ENCODE data around the gene NCAM2.

NCAM2 gene

DNA sequence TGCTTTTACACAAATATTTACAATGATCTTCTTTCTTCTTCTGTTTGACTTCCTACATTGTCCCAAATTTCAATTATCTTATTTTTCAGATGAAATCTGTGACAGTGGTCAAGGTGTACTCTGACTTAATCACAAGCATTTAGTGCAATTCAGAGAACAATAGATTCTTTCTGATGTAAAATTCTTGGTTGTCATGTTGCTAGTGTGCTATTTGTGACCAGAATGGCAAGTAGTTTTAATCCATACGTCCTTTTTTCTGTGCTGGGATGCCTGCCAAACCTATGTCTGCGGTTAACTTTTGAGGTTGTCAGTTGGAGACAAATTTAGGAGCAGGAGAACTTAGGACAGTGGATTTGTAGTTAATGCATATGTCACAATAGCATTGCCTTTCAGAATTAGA lies 31.0 kb downstream of the NCAM2 start:
- DNase-seq: no peak

- DNase-seq: no peak
Observed at GRCh38 chr21:21030311-21030710, 32.1 kb downstream of the NCAM2 start.

DNA sequence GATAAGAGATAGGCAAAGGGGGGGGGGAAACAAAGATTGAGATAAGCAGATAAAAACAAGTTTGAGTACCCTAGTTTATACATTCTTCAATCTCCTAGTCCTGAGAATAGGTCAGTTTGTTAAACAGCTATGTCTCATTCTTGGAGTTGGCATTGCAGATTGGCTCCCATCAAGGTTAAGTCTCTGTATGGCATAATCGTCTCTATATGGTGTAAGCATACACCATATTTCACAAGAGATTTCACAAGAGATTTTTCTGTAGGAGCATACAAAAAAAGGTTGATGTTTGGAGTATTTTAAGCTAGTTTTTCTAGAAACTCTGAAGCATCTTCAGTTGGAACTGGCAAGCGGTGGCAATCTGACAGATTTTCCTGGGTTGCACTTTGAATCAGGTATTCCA lies 35.8 kb downstream of the NCAM2 start:
- DNase-seq: no peak

DNA sequence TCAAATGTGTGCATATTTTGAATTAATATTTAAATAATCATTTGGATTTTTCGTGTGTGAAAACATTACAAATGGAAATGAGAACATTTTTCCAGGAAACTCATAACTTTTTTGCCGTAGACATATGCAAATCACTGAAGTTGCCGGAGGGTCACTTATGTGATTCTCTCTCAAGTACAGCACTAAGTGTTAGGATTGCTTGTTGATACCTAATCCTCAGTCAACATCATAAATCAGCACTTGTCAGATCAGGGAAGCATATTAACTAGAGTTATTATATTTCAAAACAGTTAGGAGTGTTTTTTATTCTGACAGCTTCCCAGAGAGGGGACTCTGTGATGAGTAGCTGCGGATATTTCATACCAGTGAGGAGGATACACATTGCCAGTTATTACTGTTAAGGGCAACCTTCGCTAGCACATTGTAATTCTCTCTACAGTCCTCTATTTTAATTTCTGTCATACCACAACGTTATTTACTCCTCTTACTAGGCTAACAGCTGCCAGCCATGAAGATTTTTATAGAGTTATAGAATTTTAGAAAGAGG lies 41.5 kb downstream of the NCAM2 start:
- no peak for DNase-seq

DNA sequence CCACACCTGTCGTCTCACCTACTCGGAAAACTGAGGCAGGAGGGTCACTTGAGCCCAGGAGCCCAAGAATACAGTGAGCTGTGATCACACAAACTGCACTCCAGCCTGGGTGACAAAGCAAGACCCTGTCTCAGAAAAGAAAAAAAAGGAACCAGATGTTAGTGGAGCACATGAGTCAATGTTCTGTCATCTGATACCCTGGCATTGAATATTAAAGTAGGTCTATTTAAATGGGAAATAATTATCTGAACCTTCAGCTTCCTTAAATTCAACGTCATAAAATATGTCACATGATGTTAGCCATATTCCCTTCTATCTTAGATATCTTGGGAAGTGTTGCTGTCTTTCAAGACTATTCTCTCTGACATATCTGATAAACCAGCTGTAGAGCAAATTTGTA lies 47.3 kb downstream of the NCAM2 start:
- no peak for DNase-seq

DNA sequence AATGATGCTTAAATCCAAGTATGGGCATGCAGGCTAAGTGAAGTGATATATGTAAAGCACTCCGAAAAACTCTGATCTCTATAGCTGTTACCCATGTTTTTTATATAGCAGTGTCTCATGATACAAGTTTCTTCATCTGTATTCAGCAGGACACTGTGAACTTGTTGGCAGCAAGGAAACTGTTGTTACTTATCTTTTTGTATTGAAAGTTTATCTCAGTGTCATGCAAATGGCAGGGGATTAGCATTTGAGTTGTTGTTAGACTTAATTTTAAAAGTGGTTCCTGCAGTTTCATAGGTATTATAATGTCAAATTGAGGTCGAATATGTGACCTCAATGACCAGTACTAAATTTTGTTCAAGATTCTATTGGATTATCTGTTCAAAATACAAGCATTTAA lies 47.9 kb downstream of the NCAM2 start:
- DNase-seq: no peak

DNA sequence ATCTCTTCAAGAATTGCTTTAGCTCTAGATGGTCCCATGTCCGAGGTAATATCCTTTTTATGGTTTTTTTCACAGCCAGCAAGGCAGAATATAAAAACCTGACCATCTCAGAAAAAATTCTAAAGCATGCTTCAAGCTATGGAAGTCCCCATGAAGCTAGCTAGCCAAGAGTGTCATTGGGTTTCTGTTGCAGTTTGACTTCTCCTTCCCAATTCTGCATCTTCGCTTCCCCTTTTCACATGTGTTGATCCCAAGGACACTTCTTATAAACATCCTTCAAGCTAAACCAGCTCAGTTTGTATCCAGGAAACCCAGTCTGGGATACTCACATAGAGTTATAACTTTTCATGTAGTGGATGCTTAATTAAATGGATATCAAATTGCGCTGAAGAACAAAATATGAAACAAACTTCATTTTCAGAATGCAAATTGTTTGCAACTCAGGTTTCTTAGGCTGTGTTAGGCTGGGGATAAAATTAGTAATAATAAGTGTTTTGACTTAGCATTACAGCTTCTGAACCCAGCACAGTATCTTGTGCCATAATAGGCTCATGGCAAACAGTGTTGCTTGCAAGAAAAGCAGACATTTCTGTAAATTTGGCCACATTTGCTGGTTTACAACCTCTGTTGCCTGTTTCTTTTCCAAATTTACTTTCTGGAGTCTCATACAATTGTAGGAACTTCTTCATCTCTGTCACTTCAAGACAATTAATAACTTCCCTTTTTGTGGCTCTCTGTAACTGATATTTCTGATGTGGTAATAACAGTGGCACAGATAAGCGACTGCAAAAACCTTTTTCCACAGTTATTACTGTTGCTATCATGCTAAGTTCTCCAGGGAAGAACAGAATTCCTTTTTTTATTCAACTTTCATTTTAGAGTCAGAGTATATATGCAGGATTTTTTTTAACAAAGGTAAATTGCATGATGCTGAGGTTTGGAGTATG lies 53.2 kb downstream of the NCAM2 start:
- no peak for DNase-seq

DNA sequence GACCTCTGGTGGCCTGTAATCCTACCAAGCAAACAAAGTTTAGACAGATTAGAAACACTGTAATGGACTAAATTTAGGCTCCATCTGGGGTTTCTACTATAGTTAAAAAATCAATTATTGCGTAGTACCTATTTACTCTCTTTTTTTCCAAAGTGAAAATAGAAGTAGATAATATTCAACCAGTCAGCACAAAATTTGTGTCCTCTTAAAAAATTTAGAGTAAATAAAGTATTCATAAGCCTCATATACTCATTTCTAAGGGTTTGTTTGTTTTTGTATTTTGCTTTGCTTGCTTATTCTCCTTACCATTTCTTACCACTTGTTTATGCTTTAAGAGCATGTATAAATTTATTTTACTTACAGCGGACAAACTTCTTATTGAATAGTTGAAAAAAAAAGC lies 54.5 kb downstream of the NCAM2 start:
- DNase-seq: no peak

DNA sequence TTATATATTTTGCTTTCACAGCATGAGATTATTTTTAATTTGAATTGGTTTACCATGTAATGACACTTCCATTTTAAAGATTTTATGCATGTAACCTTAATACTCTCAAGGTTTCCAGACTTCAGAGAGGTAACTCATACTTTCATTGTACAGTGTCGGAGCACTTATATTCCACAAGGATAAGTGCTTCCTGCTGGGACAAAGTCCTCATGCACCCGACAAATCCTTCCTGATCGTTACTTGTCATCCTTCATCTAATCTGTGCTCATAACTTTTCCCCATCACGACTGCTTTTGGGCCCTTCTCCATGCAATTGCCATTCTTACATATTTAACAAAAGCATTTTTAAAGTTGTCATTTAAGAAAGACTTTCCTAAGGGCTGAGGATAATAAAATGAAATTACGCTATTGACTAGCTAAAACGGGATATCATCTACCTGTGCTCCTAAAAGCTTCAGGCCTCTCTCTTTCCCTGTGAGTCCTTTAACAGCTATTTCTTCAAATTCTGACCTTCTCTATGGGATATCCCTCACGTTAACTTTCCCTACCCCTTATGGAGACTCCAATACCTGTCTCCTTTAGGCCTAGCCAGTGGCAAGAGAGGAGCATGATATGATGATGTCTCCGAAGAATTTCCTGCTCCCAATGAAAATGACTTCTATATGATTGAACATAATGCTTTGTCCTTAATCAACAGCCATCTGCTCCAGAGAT lies 59.3 kb downstream of the NCAM2 start:
- DNase-seq: no peak

GRCh38 chr21:21063828-21064227 lies 65.6 kb downstream of the NCAM2 start:
- no peak for DNase-seq

- DNase-seq: no peak
Observed at GRCh38 chr21:21064353-21064752, 66.1 kb downstream of the NCAM2 start.

GRCh38 chr21:21067375-21067774 lies 69.2 kb downstream of the NCAM2 start:
- no peak for DNase-seq

GRCh38 chr21:21074305-21074704 lies 76.1 kb downstream of the NCAM2 start:
- DNase-seq: no peak

GRCh38 chr21:21076051-21076450 lies 77.8 kb downstream of the NCAM2 start:
- no peak for DNase-seq

GRCh38 chr21:21076491-21076890 lies 78.3 kb downstream of the NCAM2 start:
- DNase-seq: no peak

DNA sequence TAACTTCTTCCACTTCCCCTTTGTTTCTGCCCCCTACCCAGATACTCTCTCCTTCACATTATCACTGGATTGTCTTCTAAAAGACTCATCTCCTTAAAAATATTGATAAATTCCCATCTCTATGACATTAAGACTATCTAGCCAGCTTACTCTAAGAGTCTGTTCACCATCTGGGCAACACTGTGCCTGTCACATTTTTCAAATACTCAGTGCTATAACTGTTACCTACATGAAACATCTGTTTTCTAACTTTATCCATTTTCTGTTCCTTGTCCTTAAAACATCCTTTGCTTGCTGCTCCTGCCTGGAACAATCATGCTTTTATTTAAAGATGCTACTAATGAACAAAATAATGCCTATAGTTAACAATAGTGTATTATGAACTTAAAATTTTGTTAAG lies 81.4 kb downstream of the NCAM2 start:
- DNase-seq: no peak

GRCh38 chr21:21084179-21084578 lies 86.0 kb downstream of the NCAM2 start:
- no peak for DNase-seq

GRCh38 chr21:21085206-21085605 lies 87.0 kb downstream of the NCAM2 start:
- peak; percentile 50 for DNase-seq

DNA sequence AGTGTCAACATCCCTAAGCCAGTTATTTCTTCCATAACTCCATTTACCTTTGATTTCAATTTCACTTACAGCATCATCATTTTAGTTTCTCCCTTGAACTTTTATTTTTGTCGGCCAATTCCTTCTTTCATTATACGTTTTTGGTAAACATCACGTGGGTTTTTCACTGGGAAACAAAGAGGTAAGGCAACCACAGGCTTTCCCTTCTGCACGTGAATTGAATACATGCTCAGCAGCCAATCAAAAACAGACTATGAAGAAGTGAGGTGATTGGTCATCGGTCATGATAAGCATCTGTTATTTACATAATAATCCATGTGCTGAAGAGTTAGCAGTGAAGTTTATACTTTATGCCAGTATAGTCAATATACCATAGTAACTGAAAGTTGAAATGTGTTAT lies 98.7 kb downstream of the NCAM2 start:
- peak; percentile 65 for DNase-seq

- peak; percentile 42 for DNase-seq
Observed at GRCh38 chr21:21097466-21097865, 99.3 kb downstream of the NCAM2 start.

GRCh38 chr21:21101911-21102310 lies 103.7 kb downstream of the NCAM2 start:
- DNase-seq: peak; percentile 78

- peak; percentile 63 for DNase-seq
Observed at GRCh38 chr21:21102896-21103295, 104.7 kb downstream of the NCAM2 start.

- DNase-seq: no peak
Observed at GRCh38 chr21:21103692-21104091, 105.5 kb downstream of the NCAM2 start.

GRCh38 chr21:21109736-21110135 lies 111.5 kb downstream of the NCAM2 start:
- no peak for DNase-seq
